T-helper 2 cell (primary cell): ENCODE data around the gene SLC2A4.
"Not testable (repeated sequence)": the region's sequence is repeated elsewhere in the genome, so short reads cannot be mapped to it uniquely, and the experiment has no call there.

Experiments
- DNase-seq, 5 experiments: peaks; one replicate each; pipeline versions ENCODE4 v3.0.0 to v3.0.0-alpha.2; 2012 to 2022

Gene SLC2A4

DNA sequence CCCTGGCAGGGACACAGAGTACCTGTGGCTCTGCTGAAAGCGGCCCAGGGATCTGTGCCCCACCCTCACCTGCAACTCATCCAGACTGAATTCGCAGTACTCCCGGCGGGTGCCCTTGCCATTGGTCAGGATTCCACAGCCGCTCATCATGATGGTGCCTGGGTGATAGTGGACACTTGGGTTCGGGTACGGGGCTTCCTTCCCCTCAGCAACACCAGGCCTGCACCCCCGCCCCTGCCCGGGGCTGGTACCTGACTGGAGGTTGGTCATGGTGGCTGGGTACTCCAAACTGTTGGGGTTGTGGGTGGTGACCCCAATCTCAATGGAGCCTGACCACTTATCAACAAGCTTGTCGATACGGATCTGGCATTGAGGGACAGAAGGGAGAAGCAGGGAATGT, 44.7 kb downstream of the SLC2A4 start:
- no peak for DNase-seq

GRCh38 chr17:7327056-7327455, 45.5 kb downstream of the SLC2A4 start:
- DNase-seq: no peak

- no peak for DNase-seq
These were observed 46.0 kb downstream of the SLC2A4 start for GRCh38 chr17:7327501-7327900.

- no peak for DNase-seq
These were observed 46.5 kb downstream of the SLC2A4 start for GRCh38 chr17:7328009-7328408.

DNA sequence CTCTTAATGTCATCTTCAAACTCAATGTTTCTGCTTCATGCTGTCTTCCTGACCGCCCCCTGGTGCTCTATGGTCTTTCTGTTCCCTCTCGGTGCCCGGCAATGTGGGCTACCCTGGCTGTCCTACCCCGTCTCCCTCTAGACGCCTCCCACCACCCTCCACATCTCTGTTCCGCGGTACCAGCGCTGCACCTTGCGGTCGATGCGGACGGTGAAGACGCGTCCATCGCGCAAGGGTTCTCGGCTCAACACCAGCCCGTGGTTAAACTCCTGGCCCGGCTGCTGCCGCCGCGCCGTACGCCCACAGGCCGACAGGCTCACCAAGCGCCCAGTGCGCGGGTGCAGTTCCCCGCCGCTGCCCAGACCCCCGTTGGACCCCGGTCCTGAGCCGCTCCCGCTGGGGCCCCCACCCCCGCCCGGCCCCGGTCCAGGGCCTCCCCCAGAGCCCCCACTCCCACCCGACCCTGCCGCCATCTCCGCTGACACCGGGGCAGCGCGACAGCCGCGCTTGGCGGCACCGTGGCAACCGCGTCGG, 47.4 kb downstream of the SLC2A4 start, which contains the start of gene NEURL4:
NEURL4 (minus strand) TSS at position 496 of the 534 bp plus-strand sequence; CDS start at position 473, 23 bp downstream.
- peak in 1 of 5 experiments; percentile 24 for DNase-seq

DNA sequence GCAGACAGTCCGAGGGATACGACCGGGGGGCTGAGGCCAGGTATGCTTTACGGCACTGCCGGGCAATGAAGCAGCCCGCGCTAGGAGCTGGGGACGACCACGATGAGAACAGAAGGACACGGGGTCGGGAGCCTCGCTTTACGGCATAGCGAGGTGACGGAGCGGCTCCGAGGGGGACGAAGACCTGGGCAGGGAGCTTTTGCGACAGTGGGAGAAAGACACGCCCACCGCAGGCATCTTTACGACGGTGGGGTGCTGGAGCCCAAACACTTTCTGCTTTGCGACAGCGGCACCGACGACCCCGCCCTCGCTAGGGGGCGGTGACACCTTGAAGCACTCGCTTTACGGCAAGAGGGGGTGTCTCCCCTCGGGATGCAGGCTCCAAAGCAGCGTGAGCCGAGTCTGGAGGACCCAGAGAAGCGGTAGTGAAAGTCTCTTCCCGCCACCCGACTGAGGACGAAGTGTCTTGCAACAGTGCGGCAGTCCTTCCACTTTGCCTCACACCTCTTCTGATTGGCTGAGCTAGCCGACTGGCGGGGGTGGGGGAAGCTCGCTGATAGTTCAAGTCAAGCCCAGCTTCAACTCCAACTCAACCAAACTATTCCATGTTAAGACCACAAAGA, 48.0 kb downstream of the SLC2A4 start:
- DNase-seq: peak; percentile 86 to 100 (median 96)

GRCh38 chr17:7329997-7330637, 48.6 kb downstream of the SLC2A4 start:
- DNase-seq: peak; percentile 63 to 91 (median 74)

GRCh38 chr17:7330638-7331015, 49.1 kb downstream of the SLC2A4 start:
- no peak for DNase-seq

- DNase-seq: no peak
These were observed 50.6 kb downstream of the SLC2A4 start for GRCh38 chr17:7332111-7332510.

GRCh38 chr17:7332600-7333069, 51.1 kb downstream of the SLC2A4 start:
- DNase-seq: peak in 2 of 5 experiments; percentile 52 to 88

GRCh38 chr17:7334938-7335538, 53.5 kb downstream of the SLC2A4 start:
- DNase-seq: no peak

- not testable (repeated sequence) for DNase-seq
These were observed 54.2 kb downstream of the SLC2A4 start for GRCh38 chr17:7335765-7336164.

DNA sequence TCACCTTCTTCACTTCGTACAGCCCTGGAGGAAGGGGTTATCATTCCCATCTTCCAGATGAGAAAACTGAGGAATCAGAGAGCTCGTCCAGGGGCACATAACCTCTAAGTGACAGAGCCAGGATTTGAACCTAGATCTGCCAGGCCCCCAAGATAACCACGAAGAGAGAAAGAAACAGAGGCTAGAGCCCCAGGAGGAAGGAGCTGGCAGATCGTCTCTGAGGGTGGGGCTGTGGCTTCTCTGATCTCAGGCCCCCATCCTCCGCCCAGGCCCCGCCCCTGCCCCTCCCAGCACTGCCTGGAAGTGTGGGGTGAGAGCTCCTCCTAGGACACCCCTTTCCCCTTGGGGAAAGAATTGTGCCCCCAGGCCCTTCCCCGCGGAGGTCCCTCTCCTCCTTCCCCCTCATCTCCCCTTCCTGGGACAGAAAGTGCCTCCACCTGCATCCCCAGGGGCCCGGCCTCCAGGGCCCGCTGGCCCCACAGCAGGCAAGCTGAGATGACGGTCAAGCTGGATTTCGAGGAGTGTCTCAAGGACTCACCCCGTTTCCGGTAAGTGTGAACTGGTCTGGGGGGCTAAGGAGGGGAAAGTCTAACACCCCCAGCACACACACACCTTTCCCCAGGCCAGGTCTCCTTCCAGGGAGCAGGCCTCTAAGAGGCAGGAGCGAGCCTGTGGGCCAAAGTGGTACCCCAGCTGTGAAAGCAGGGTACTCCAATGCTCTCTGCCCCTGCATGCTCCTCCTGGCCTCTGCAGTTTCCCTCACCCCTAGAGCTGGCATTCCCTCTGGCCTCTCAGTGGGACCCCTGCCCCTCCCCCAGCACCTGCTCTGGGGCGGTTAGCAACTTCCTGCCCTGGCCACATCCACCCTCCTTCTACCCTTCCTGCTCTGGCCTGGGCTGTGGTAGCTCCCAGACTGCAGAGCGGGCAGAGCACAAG, 55.0 kb downstream of the SLC2A4 start, which contains the start of gene ACAP1:
ACAP1 (plus strand) TSS at position 290 of the 936 bp plus-strand sequence; CDS start at position 496, 206 bp downstream.
- peak; percentile 65 to 95 (median 76) for DNase-seq

GRCh38 chr17:7337600-7337999, 56.1 kb downstream of the SLC2A4 start:
- not testable (repeated sequence) for DNase-seq
